DOHH2 (cell line): ENCODE data around the gene CD74.

Experiments
- EZH2phosphoT487 ChIP-seq: fragments of 200-600 bp; sonication (generic); IDR thresholded peaks from 2 replicates; pipeline ENCODE4 v1.6.1; 2017; ENCODE audit warnings: borderline replicate concordance, mild to moderate bottlenecking, antibody characterized with exemption, low read length, moderate library complexity, mixed read lengths
- TF ChIP-seq, protein P1 (sequence below): fragments of 200-600 bp; sonication (generic); IDR thresholded peaks from one replicate; pipeline ENCODE4 v1.5.1; 2014; ENCODE audit warnings: antibody characterized with exemption, mild to moderate bottlenecking, low read depth, low read length; ENCODE audit not compliant: poor library complexity, severe bottlenecking

DNA sequence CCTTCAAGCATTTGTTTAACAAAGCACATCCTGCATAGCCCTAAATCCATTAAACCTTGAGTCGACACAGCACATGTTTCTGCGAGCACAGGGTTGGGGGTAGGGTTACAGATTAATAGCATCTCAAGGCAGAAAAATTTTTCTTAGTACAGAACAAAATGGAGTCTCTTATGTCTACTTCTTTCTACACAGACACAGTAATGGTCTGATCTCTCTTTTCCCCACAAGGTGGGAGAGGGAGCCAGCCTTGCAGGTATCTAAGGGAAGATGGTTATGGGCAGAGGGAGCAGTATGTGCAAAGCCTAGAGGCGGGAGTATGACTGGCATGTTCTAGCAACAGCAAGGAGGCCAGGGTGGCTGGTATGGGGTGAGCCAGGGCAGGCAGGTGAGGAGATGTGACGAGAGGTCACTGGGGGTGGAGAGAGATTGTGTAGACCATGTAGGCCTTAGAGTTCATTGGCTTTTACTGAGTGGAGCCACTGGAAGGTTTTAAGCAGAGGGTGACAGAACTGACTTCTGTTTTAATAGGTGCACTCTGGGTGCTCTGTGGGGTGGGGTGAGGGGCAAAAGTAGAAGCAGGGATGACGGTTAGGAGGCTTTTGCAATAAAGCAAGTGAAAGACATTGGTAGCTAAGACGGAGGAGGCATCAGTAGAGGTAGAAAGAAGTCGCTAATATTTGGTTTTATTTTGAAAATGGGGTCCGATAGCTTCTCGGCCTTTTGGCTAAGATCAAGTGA lies 42.0 kb upstream of the CD74 start:
- TF ChIP-seq, protein P1, sequence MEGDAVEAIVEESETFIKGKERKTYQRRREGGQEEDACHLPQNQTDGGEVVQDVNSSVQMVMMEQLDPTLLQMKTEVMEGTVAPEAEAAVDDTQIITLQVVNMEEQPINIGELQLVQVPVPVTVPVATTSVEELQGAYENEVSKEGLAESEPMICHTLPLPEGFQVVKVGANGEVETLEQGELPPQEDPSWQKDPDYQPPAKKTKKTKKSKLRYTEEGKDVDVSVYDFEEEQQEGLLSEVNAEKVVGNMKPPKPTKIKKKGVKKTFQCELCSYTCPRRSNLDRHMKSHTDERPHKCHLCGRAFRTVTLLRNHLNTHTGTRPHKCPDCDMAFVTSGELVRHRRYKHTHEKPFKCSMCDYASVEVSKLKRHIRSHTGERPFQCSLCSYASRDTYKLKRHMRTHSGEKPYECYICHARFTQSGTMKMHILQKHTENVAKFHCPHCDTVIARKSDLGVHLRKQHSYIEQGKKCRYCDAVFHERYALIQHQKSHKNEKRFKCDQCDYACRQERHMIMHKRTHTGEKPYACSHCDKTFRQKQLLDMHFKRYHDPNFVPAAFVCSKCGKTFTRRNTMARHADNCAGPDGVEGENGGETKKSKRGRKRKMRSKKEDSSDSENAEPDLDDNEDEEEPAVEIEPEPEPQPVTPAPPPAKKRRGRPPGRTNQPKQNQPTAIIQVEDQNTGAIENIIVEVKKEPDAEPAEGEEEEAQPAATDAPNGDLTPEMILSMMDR, result no peak
- TF ChIP-seq EZH2phosphoT487, result no peak
